A673 (cell line): ENCODE measurements around the gene ARHGAP24. TPM values are rescaled to one million over a fixed set of nuclear protein-coding genes. Genes with fewer than 3 reads are reported as not detected.

Experiments
- BruUV-seq: library from RNA; stranded (reverse); fragments of 400-500 nt; replicated peaks from 2 replicates; lab custom pipeline; 2021; lab: Mats Ljungman, UMichigan
- CTCF ChIA-PET: fragments of 300-600 bp; sonication (Branson Sonifier 250); formaldehyde crosslinking; loops from one replicate; lab custom pipeline; 2022; ENCODE audit warnings: antibody characterized with exemption; lab: Charles Lee
- POLR2A ChIA-PET: fragments of 300-600 bp; sonication (Branson Sonifier 250); formaldehyde crosslinking; loops from one replicate; lab custom pipeline; 2022; ENCODE audit warnings: antibody characterized with exemption; ENCODE audit not compliant: low non-redundant PET; lab: Charles Lee
- DNase-seq: peaks from one replicate; pipeline ENCODE4 v3.0.0-alpha.2; 2015; ENCODE audit warnings: low spot score
- H3K27ac ChIP-seq: fragments of 200-600 bp; sonication (generic); 2 replicates; pipeline ENCODE4 v1.5.1; 2016; ENCODE audit warnings: mixed run types, low read depth, mild to moderate bottlenecking, mixed read lengths, antibody characterized with exemption, low read length; ENCODE audit not compliant: poor library complexity, severe bottlenecking
- H3K27me3 ChIP-seq: fragments of 200-600 bp; sonication (generic); replicated peaks from 2 replicates; pipeline ENCODE4 v1.6.1; 2017; ENCODE audit warnings: mixed run types, low read depth, mild to moderate bottlenecking, mixed read lengths, antibody characterized with exemption, low read length; ENCODE audit not compliant: insufficient read depth, poor library complexity
- H3K36me3 ChIP-seq: fragments of 200-600 bp; sonication (generic); 2 replicates; pipeline ENCODE4 v1.6.1; 2016; ENCODE audit warnings: mixed run types, mild to moderate bottlenecking, mixed read lengths, antibody characterized with exemption, low read length; ENCODE audit not compliant: insufficient read depth, poor library complexity, severe bottlenecking
- H3K4me1 ChIP-seq: fragments of 200-600 bp; sonication (generic); 2 replicates; pipeline ENCODE4 v1.6.1; 2017; ENCODE audit warnings: mixed run types, mild to moderate bottlenecking, mixed read lengths, antibody characterized with exemption, low read length; ENCODE audit not compliant: insufficient read depth, poor library complexity, severe bottlenecking
- H3K4me3 ChIP-seq: fragments of 200-600 bp; sonication (generic); 2 replicates; pipeline ENCODE4 v1.5.1; 2016; ENCODE audit warnings: low read depth, mixed run types, mild to moderate bottlenecking, mixed read lengths, low read length; ENCODE audit not compliant: poor library complexity, severe bottlenecking
- H3K9me3 ChIP-seq: fragments of 200-600 bp; sonication (generic); 2 replicates; pipeline ENCODE4 v1.6.1; 2016; ENCODE audit warnings: mixed run types, low read depth, mild to moderate bottlenecking, mixed read lengths, antibody characterized with exemption, low read length; ENCODE audit not compliant: poor library complexity, severe bottlenecking
- CTCF ChIP-seq: fragments of 300-800, 200-600 bp; sonication (generic); conservative IDR thresholded peaks from 2 replicates; pipeline ENCODE4 v1.5.1; 2017; ENCODE audit warnings: low read depth, mild to moderate bottlenecking, antibody characterized with exemption, low read length, moderate library complexity, mixed read lengths
- EZH2 ChIP-seq: fragments of 200-600 bp; sonication (generic); IDR thresholded peaks from 2 replicates; pipeline ENCODE4 v1.6.1; 2017; ENCODE audit warnings: borderline replicate concordance, low read depth, mild to moderate bottlenecking, mixed read lengths, antibody characterized with exemption, low read length; ENCODE audit not compliant: poor library complexity, severe bottlenecking
- intact Hi-C: fragments of 100-400 bp; cut with micrococcal nuclease; formaldehyde crosslinking; loops from one replicate; pipeline ENCODE4 v1.10.0; 2022; ENCODE audit not compliant: unreplicated experiment
- total RNA-seq: library from RNA; stranded (reverse); gene quantifications from 2 replicates; pipeline ENCODE4 v1.2.3, GENCODE V29; 2021

Gene ARHGAP24
- total RNA-seq, 1 experiment from 2014 or later: 5.8 TPM

GRCh38 chr4:85767649-85768048, 292.7 kb downstream of the ARHGAP24 start:
- Histone ChIP-seq H3K27me3 (no peaks in the 10 kb centered on the region), H3K4me3 (no peak overlapping the region), H3K4me1 (no peaks in the 10 kb centered on the region), H3K9me3 (no peaks in the 10 kb centered on the region), H3K27ac (no peak overlapping the region), H3K36me3 (no peaks in the 10 kb centered on the region)
- TF ChIP-seq CTCF (no peak), EZH2 (no peak)
- DNase-seq: no peak
- ChIA-PET CTCF (no interaction called here), POLR2A (no interaction called here)
- BruUV-seq: no TSS peak
- intact Hi-C loops: no loop called here

- POLR2A ChIA-PET: no interaction called here
- H3K4me3 ChIP-seq: no peak overlapping the region
- H3K36me3 ChIP-seq: no peaks in the 10 kb centered on the region
- H3K9me3 ChIP-seq: no peaks in the 10 kb centered on the region
- TF ChIP-seq CTCF (no peak), EZH2 (no peak)
- H3K27me3 ChIP-seq: no peaks in the 10 kb centered on the region
- no TSS peak for BruUV-seq
- intact Hi-C loops: no loop called here
- no peaks in the 10 kb centered on the region for H3K4me1 ChIP-seq
- CTCF ChIA-PET: no interaction called here
- no peak overlapping the region for H3K27ac ChIP-seq
- DNase-seq: no peak
Measured at GRCh38 chr4:85769009-85769408, 294.1 kb downstream of the ARHGAP24 start.

- no TSS peak for BruUV-seq
- Histone ChIP-seq H3K36me3 (no peaks in the 10 kb centered on the region), H3K27me3 (no peaks in the 10 kb centered on the region), H3K4me1 (no peaks in the 10 kb centered on the region), H3K27ac (no peak overlapping the region), H3K4me3 (no peak overlapping the region), H3K9me3 (no peaks in the 10 kb centered on the region)
- CTCF ChIA-PET: no interaction called here
- TF ChIP-seq EZH2 (no peak), CTCF (no peak)
- no peak for DNase-seq
- intact Hi-C loops: no loop called here
- POLR2A ChIA-PET: no interaction called here
Measured at GRCh38 chr4:85772470-85772869, 297.5 kb downstream of the ARHGAP24 start.
